GM10847 (cell line): ENCODE data around the gene HOMER3.

ENCODE experiments used
- POLR2A ChIP-seq: IDR thresholded peaks from 2 replicates; pipeline ENCODE4 v1.6.1; 2011; ENCODE audit not compliant: insufficient read length; ENCODE audit errors: extremely low read depth

Gene HOMER3

DNA sequence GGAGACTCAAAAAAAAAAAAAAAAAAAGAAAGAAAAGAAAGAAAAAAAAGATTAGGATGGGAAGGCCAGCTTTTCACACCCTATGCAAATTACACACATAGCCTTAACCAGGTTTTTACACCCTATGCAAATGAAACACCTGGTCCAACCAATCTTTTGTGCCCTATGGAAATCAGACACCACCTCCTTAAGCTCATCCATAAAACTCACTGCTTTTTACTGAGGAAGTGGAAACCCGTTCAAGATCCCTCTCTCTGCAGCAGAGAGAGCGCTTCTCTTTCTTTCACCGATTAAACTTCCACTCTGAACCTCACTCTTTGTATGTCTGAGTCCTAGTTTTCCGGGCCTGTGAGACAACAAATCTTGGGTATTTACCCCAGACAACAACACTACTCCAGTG lies 25.3 kb upstream of the HOMER3 start:
- no peak for TF ChIP-seq POLR2A

DNA sequence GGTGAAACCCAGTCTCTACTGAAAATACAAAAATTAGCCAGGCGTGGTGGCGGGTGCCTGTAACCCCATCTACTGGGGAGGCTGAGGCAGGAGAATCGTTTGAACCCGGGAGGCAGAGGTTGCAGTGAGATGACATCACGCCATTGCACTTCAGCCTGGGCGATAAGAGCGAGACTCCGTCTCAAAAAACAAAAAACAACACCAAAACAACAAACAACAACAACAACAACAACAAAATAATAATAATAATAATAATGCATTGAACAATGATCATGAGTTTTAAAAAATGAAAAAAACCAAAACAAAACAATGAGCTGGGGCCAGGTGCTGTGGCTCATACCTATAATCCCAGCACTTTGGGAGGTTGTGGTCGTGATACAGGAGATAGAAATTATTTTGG lies 23.1 kb upstream of the HOMER3 start:
- TF ChIP-seq POLR2A, result no peak

DNA sequence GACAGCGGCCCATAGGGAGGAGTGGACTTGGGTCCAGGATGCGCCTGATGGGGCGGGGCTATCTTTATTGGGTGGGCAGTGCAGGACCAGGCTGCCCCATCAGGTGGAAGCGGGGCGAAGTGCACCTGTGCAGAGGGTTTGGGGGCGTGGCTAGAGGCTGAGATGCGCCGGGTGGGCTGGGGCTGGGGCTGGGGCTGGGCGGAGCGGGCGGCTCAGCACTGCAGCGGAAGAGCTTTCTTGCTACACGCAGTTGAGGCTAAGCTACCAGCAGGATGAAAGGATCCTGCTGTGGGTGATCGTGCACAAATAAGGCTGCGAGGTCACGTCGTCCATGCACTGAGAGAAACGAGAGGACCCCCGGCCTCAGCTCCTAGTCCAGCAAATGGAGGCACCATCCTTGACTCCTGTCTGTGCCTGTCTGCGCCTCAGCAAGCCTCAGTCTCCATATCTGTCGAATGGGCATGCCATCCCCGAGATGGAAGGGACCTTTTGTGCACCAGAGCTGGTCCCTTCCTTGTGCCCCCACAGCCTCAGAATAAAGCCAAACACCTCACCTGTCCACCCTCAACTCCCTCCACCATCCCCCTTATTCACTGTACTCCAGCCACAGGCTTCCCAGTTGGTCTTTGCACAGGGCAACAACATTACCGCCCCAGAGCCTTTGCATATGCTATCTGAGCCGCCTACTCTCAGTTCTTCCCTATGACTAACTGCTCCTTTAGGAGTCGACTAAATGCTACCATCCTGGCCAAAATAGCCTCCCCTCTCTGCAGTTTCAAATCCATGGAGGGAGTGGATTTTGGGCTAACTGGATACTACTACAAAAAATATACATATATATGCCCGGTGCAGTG lies 21.0 kb upstream of the HOMER3 start:
- no peak for TF ChIP-seq POLR2A

DNA sequence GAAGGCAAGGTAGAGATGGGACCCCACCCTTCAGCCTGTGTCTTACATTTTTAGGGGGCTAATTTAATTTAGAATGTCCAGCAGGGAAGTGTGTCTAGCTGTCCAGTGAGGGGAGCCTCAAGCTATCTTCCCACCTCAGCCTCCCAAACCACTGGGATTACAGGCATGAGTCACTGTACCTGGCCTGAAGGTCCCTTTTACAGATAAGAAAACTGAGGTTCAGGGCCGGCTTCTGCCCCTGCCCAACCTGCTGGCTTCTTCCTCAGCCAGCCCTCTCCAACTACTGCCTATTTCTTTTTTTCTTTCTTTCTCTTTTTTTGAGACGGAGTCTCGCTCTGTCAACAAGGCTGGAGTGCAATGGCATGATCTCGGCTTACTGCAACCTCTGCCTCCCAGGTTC lies 19.4 kb upstream of the HOMER3 start:
- TF ChIP-seq POLR2A, result no peak

DNA sequence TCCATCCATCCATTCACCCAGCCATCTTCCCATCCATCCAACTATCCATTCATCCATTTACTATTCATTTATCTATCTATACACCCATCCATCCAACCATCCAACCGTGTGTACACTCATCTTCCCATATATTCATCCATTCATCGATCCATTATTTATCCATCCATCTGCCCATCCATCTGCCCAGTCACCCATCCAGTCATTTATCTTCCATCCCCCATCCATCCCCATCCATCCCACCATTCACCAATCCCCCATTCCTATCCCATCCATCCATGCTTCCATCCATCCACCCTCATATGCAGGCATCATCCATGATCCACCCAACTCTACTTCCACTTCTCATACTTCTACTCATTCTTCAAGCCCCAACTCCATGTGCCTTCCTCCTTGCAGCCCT lies 14.0 kb upstream of the HOMER3 start:
- TF ChIP-seq POLR2A, result no peak

DNA sequence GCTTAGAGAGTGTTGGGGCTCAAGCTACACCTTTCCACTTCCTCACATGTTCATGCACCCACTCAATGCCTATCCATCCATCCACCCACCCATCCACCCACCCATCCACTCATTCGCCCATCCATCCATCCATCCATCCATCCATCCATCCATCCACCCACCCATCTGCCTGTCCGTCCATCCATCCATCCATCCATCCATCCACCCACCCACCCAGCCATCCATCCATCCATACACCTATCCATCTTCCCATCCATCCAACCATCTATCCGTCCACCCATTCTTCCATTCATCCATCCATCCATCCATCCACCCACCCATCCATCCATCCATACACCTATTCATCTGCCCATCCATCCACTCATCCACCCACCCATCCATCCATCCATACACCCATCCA lies 13.1 kb upstream of the HOMER3 start:
- TF ChIP-seq POLR2A, result no peak

DNA sequence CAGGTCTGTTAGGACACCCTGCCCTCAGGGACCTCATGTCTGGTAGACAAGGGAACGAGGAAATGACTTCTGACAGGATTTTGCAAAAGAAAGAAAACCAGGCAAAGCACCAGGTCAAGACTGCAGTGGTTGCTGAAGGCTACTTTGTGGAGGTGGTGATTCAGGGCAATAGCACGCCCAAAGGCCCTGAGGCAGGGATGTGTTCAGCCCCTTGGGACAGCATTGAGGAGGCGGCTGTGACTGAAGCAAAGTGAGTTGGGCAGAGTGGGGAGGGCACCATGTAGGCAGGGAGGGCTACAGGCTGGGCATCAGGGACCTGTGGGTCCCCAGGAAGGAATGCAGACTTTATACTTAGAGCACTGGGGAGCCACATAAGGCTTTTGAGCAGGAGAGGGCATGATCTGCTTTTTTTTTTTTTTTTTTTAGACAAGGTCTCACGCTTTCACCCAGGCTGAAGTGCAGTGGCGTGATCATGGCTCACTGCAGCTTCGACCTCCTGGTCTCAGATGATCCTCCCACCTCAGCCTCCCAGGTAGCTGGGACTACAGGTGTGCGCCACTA lies 10.8 kb upstream of the HOMER3 start:
- no peak for TF ChIP-seq POLR2A

DNA sequence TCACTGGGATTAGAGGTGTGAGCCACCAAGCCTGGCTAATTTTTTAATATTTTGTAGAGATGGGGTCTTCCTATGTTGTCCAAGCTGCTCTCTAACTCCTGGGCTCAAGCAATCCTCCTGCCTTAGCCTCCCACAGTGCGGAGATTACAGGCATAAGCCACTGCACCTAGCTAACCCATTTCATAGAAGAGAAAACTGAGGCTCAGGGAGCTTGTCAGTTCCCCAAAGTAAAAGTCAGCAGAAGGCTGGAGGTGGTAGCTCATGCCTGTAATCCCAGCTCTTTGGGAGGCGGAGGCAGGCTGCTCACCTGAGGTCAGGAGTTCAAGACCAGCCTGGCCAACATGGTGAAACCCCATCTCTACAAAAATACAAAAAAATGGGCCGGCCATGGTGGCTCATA lies 8.8 kb upstream of the HOMER3 start:
- no peak for TF ChIP-seq POLR2A

DNA sequence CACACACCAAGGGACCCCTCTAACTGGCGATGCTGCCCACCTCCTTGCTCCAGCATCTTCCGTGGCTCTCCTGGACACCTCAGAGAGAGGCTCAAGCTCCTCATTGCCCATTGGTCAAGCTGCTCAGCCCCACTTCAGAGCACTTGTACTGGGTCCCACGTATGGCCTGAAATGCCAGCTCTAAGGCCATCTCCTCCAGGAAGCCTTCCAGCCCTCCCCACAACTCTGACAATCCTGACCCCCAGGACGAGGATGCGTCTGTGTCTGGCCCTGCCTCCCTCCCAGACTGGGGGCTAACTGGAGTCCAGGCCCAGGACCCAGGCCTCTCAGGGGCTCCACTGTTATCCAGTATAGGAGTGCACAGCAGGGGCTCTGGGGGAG lies 7.9 kb upstream of the HOMER3 start:
- TF ChIP-seq POLR2A, result no peak

DNA sequence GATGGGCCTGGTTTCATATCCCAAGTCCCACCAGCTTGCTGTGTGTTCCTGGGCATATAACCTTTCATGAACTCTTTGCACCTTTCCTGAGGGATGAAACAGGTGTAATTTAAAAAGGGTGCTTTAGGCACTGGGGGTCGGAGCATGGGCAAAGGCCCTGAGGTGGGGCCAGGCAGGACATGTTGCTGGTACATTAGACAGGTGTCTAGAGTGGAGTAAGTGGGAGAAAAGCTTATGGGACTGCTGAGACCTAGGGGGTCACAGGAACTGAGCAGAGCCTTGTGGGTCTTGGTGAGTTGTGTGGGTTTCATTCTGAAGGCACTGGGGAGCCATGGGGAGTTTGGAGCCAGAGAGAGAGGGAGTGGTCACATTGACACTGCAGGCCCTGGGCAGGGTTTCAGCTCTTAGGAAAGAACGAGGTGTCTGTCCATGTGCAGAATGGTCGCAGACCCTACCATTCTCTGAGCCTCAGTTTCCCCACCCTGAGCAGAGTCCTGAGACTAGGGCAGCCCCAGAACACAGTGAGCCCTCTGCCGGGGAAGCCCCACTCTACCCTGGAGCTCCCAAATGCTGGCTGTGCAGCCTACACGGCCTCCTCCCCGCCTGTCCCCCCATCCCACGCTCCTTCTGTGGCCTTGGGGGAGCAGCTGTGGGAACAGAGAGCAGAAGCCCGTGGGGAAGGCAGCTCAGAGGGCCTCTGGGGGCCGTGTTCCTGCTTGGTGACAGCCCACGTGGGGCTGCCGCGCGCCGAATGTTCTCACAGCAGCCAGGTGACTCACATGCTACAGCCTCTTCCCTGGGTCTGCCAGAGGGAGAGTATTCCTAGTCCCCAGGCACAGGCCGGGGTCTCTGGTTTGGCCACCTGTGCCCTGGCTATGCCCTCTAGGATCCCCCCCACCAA lies 7.3 kb upstream of the HOMER3 start:
- no peak for TF ChIP-seq POLR2A

DNA sequence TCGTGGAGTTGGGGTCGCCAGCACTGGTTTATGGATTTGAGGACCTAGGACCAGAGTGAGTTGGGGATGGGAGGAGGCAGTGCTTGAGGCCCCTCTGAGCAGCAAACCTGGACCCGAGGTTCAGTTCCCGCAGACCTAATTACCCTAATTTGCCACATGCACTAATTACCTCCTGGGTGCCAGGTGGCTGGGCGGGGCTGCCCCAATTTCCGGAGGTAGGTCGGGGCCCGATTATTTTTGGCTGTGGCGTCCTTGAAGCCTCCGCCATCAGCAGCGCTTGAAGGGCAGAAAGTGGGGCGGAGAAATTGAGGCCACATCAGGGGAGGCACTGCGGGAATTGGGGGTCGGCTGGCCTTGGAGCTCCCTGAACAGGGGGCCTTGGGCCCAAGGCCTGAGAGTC lies 5.9 kb upstream of the HOMER3 start:
- no peak for TF ChIP-seq POLR2A

DNA sequence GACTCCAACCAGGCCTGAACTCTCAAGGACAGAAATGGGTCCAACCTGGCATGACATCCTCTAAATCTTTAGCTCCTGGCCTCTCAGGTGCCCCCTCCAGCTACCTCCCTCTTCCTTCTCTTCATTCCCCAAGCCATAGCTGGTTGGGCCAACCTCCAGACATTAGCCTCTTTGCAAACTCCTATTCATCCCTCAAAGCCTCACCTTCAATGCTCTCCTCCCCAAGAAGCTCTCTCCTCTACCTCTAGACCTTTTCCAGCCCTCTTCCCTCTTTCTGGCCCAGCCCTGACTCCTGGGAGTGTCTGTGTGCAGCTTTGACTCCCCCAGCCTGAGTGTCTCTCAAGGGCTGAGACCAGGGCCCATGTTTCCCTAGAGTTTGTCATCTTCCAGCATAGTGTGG lies 5.3 kb upstream of the HOMER3 start:
- TF ChIP-seq POLR2A, result no peak

DNA sequence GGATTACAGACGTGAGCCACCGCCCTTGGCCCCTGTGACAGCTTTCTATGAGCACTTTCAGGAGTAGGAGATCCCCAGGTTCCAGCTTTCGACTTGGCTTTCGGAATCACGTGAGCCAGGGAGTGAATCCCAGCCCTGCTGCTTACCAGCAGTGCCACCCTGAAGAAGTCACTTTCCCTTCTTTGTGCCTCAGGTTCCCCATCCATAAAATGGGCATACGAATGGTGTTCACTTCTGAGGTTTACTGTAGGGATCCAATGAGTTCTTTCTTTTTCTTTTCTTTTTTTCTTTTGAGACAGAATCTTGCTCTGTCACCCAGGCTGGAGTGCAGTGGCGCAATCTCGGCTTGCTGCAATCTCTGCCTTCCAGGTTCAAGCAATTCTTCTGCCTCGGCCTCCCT lies 4.3 kb upstream of the HOMER3 start:
- no peak for TF ChIP-seq POLR2A

DNA sequence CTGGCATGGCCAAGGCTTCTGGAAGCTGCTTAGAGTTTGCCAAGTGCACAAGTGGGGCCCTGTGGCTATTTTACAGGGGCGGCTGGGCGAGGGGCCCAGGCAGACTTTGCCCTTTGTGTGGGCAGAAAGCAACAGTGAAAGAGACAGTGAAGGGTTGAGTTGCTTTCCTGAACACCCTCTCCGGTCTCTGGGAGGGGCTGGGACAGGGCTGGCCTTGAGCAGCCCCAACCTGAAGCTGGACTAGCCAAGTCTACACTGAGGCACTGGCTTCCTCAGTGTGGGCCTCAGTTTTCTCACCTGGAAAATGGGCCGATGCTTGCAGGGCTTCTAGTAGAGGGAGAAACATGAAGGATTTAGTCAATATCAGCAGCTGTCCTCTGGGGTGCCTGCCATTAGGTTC lies 2.4 kb upstream of the HOMER3 start:
- TF ChIP-seq POLR2A, result no peak

DNA sequence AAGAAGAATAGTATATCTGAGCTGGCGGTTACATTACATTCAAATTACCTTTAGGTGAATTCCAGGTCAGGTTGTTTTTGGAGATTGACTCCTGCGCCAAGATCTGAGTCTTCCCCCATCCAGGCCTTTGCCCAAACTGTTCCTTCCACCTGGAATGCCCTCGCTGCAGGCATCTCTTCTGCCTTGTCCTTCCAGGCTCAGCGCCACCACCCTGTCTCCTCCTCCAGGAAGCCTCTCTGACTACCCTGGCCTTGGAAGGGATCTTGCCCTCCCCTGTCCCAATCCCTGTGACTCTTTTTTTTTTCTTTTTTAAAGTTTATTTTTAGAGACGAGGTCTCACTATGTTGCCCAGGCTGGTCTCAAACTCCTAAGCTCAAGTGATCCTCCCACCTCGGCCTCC lies 1.7 kb upstream of the HOMER3 start:
- no peak for TF ChIP-seq POLR2A
